Skin of body (tissue), 2 donors: Measurements from ENCODE around the gene RAD50. TPM values are rescaled to one million over a fixed set of nuclear protein-coding genes. Genes with fewer than 3 reads are reported as not detected.
"Not testable (repeated sequence)": the region's sequence is repeated elsewhere in the genome, so short reads cannot be mapped to it uniquely, and the experiment has no call there.

Experiments used
- DNase-seq: peaks from one replicate; lab custom pipeline; 2025; lab: John Stamatoyannopoulos, UW
- total RNA-seq: library from RNA; depleted of rRNA; stranded (reverse); fragments of >200 nt; gene quantifications from one replicate; pipeline ENCODE4 v1.2.3, GENCODE V29; 2014

Gene RAD50
- total RNA-seq, 1 donor from 2014 or later, result 30.8 TPM

GRCh38 chr5:132557478-132558172 is 848 bp downstream of the RAD50 start:
- peak; percentile 25 for DNase-seq

GRCh38 chr5:132559383-132560060 is 2.7 kb downstream of the RAD50 start:
- DNase-seq, result no peak

- no peak for DNase-seq
Observed at GRCh38 chr5:132561601-132562000, 4.8 kb downstream of the RAD50 start.

GRCh38 chr5:132564555-132564954 is 7.8 kb downstream of the RAD50 start:
- DNase-seq, result not testable (repeated sequence)

GRCh38 chr5:132566657-132567056 is 9.9 kb downstream of the RAD50 start:
- no peak for DNase-seq

- DNase-seq, result no peak
Observed at GRCh38 chr5:132576123-132576522, 19.3 kb downstream of the RAD50 start.

GRCh38 chr5:132584560-132584959 is 27.8 kb downstream of the RAD50 start:
- DNase-seq, result not testable (repeated sequence)

GRCh38 chr5:132586063-132586462 is 29.3 kb downstream of the RAD50 start:
- DNase-seq, result no peak

- no peak for DNase-seq
Observed at GRCh38 chr5:132589467-132589866, 32.7 kb downstream of the RAD50 start.

GRCh38 chr5:132591145-132591544 is 34.4 kb downstream of the RAD50 start:
- no peak for DNase-seq

- no peak for DNase-seq
Observed at GRCh38 chr5:132592521-132592920, 35.7 kb downstream of the RAD50 start.

- no peak for DNase-seq
Observed at GRCh38 chr5:132594170-132594569, 37.4 kb downstream of the RAD50 start.

GRCh38 chr5:132595624-132596023 is 38.8 kb downstream of the RAD50 start:
- no peak for DNase-seq

- no peak for DNase-seq
Observed at GRCh38 chr5:132601071-132601728, 44.4 kb downstream of the RAD50 start.

- DNase-seq, result no peak
Observed at GRCh38 chr5:132607095-132607494, 50.3 kb downstream of the RAD50 start.

- DNase-seq, result no peak
Observed at GRCh38 chr5:132608107-132608506, 51.3 kb downstream of the RAD50 start.

GRCh38 chr5:132611965-132612364 is 55.2 kb downstream of the RAD50 start:
- DNase-seq, result no peak

GRCh38 chr5:132612846-132613245 is 56.1 kb downstream of the RAD50 start:
- DNase-seq, result no peak

- no peak for DNase-seq
Observed at GRCh38 chr5:132621699-132622098, 64.9 kb downstream of the RAD50 start.

GRCh38 chr5:132622608-132623007 is 65.8 kb downstream of the RAD50 start:
- no peak for DNase-seq

GRCh38 chr5:132627470-132627869 is 70.7 kb downstream of the RAD50 start:
- DNase-seq, result no peak

- DNase-seq, result no peak
Observed at GRCh38 chr5:132628814-132629213, 72.0 kb downstream of the RAD50 start.
